ENCODE data around the gene RND1. TPM values are rescaled to one million over a fixed set of nuclear protein-coding genes. Genes with fewer than 3 reads are reported as not detected.

RND1 gene
- total and polyA plus RNA-seq, 2 of the 13 experiments (the other 11 are each of a cell fraction or from before 2014, with no cell fraction given): 1.8 to 1.9 TPM

GRCh38 chr12:48822139-48822538 lies 43.5 kb downstream of the RND1 start:
- ATAC-seq: no peak
- Histone ChIP-seq H2AFZ (ENCODE audit: low read length) (no peak overlapping the region), H3K4me1 (ENCODE audit: insufficient read depth, low read length) (peaks cover 8% of the 10 kb centered on the region; the same call in 1 of the 2 replicates), H3K9ac (ENCODE audit: insufficient read depth, low read depth, low read length) (no peak overlapping the region), H3K27ac (ENCODE audit: extremely low read length, insufficient read depth, low read length) (no peak overlapping the region), H3K79me2 (ENCODE audit: insufficient read depth, low read length) (no peaks in the 10 kb centered on the region), H3K27me3 (ENCODE audit: control insufficient read depth in 1 of 2, insufficient read depth in 2 of 2, low read length in 2 of 2) (peaks cover 9 to 78% of the 10 kb centered on the region in 2 experiments), H3K4me3 (replicated peaks in 1 of 3; ENCODE audit: insufficient read depth in 1 of 3, low read depth in 2 of 3, low read length in 3 of 3) (no peak overlapping the region), H3K36me3 (replicated peaks in 1 of 2; ENCODE audit: control insufficient read depth in 1 of 2, insufficient read depth in 2 of 2, low read length in 2 of 2) (no peaks in the 10 kb centered on the region), H3K4me2 (ENCODE audit: low read depth, low read length) (no peak overlapping the region), H3K9me3 (ENCODE audit: low read length) (no peaks in the 10 kb centered on the region), H4K20me1 (ENCODE audit: insufficient read depth, low read length) (peaks cover 2% of the 10 kb centered on the region; the same call in 1 of the 2 replicates)
- TF ChIP-seq TP53 (CRISPR knock-in tag; conservative IDR thresholded peaks at IDR 0.05): no peak
- TF ChIP-seq ZNF619 (CRISPR knock-in tag; IDR thresholded peaks at IDR 0.05): no peak
- TF ChIP-seq MATR3 (CRISPR knock-in tag; IDR thresholded peaks at IDR 0.05): no peak
- TF ChIP-seq ZSCAN25 (CRISPR knock-in tag; IDR thresholded peaks at IDR 0.05): no peak
- no peak for TF ChIP-seq SOX5 (CRISPR knock-in tag; IDR thresholded peaks at IDR 0.05; ENCODE audit: borderline replicate concordance)
- TF ChIP-seq GPBP1L1 (CRISPR knock-in tag; IDR thresholded peaks at IDR 0.05): no peak
- TF ChIP-seq ZBTB8A (CRISPR knock-in tag; IDR thresholded peaks at IDR 0.05; ENCODE audit: borderline replicate concordance, low read depth): no peak
- TF ChIP-seq ZNF674 (CRISPR knock-in tag; IDR thresholded peaks at IDR 0.05; ENCODE audit: low read depth): no peak
- no peak for TF ChIP-seq NONO (IDR thresholded peaks at IDR 0.05)
- TF ChIP-seq NONO (CRISPR knock-in tag; conservative IDR thresholded peaks at IDR 0.05): no peak
- POLR2A ChIA-PET: no interaction called here
- no peak for DNase-seq (ENCODE audit: low spot score)
- WGBS (ENCODE audit: low lambda C conversion rate): 9% methylated on average over 5 of the region's 5 CpGs
- in situ Hi-C loops (cut with HindIII; ENCODE audit: extremely low pct_ligation_motif_present, low pct_unique_long_range_greater_than_20kb): no loop called here
- no TSS peak for BruUV-seq (replicated peaks)
- intact Hi-C loops (cut with micrococcal nuclease; ENCODE audit: unreplicated experiment): no loop called here
- FAIRE-seq: no peak
- CTCF ChIA-PET (ENCODE audit: low intra/inter-chr PET ratio, low total read pairs): no interaction called here

Measured in HepG2 (cell line).